Keratinocyte (primary cell): ENCODE results near the gene SORBS2. TPM values are rescaled to one million over a fixed set of nuclear protein-coding genes. Genes with fewer than 3 reads are reported as not detected.

Source experiments
- DNase-seq: peaks from one replicate; pipeline ENCODE4 v3.0.0-alpha.2; 2011; ENCODE audit warnings: low read depth, missing footprints, low spot score
- FAIRE-seq: peaks from 2 replicates; lab custom pipeline; 2011; peaks lifted over from hg19 to GRCh38; lab: Jason Lieb, UNC
- H2AFZ ChIP-seq: 2 replicates; pipeline ENCODE4 v1.6.0; 2012; ENCODE audit warnings: low read length, control low read depth, inconsistent platforms; ENCODE audit not compliant: control insufficient read depth
- H3K27ac ChIP-seq: 2 replicates; pipeline ENCODE4 v1.5.1; 2011; ENCODE audit warnings: low read length; ENCODE audit not compliant: control insufficient read depth, insufficient read depth
- H3K27me3 ChIP-seq: 3 replicates; pipeline ENCODE4 v1.6.0; 2011; ENCODE audit warnings: low read length; ENCODE audit not compliant: control insufficient read depth, insufficient read depth; ENCODE audit errors: extremely low read depth
- H3K36me3 ChIP-seq, 2 experiments: 2 replicates in 1 of 2; 3 replicates in 1 of 2; pipeline ENCODE4 v1.5.1; 2011; ENCODE audit warnings: low read length in 2 of 2, mild to moderate bottlenecking in 1 of 2; ENCODE audit not compliant: control insufficient read depth in 2 of 2, insufficient read depth in 2 of 2; ENCODE audit errors: extremely low read depth in 1 of 2
- H3K4me1 ChIP-seq: 3 replicates; pipeline ENCODE4 v1.5.1; 2011; ENCODE audit warnings: low read length; ENCODE audit not compliant: control insufficient read depth, insufficient read depth; ENCODE audit errors: extremely low read depth
- H3K4me2 ChIP-seq: 3 replicates; pipeline ENCODE4 v1.6.0; 2011; ENCODE audit warnings: low read depth, low read length; ENCODE audit not compliant: control insufficient read depth, insufficient read depth; ENCODE audit errors: extremely low read depth
- H3K4me3 ChIP-seq, 3 experiments: fragments of 200-600 bp in 1 of 3; sonication (generic) in 1 of 3; 2 replicates in 2 of 3; 3 replicates in 1 of 3; pipeline ENCODE4 v1.5.1; 2011 to 2016; ENCODE audit warnings: low read length in 3 of 3, mild to moderate bottlenecking in 3 of 3, control low read depth in 2 of 3, inconsistent platforms in 1 of 3, low read depth in 1 of 3, mixed read lengths in 1 of 3, mixed run types in 1 of 3, moderate library complexity in 1 of 3; ENCODE audit not compliant: control insufficient read depth in 2 of 3, insufficient read depth in 2 of 3; ENCODE audit errors: extremely low read depth in 1 of 3
- H3K79me2 ChIP-seq: 2 replicates; pipeline ENCODE4 v1.6.0; 2012; ENCODE audit warnings: low read length; ENCODE audit not compliant: control insufficient read depth, insufficient read depth
- H3K9ac ChIP-seq: 3 replicates; pipeline ENCODE4 v1.6.0; 2011; ENCODE audit warnings: low read length; ENCODE audit not compliant: control insufficient read depth, insufficient read depth; ENCODE audit errors: extremely low read depth
- H3K9me1 ChIP-seq: 3 replicates; pipeline ENCODE4 v1.6.0; 2011; ENCODE audit warnings: low read length; ENCODE audit not compliant: control insufficient read depth, insufficient read depth; ENCODE audit errors: extremely low read depth
- H3K9me3 ChIP-seq: 2 replicates; pipeline ENCODE4 v1.5.1; 2012; ENCODE audit warnings: low read depth, low read length; ENCODE audit not compliant: control insufficient read depth
- H4K20me1 ChIP-seq: 3 replicates; pipeline ENCODE4 v1.6.0; 2011; ENCODE audit warnings: low read length; ENCODE audit not compliant: control insufficient read depth, insufficient read depth; ENCODE audit errors: extremely low read depth
- EZH2 ChIP-seq: IDR thresholded peaks from one replicate; pipeline ENCODE4 v1.6.1; 2012; ENCODE audit warnings: inconsistent platforms, mild to moderate bottlenecking, low read length, moderate library complexity
- dilution Hi-C: fragments of 300-500 bp; cut with MboI; formaldehyde crosslinking; loops from one replicate; pipeline ENCODE4 v1.7.0; 2020; ENCODE audit warnings: low sequenced_read_pairs; ENCODE audit not compliant: extremely low pct_ligation_motif_present
- polyA plus RNA-seq, 5 experiments: library from polyadenylated mRNA; depleted of rRNA in 3 of 5; stranded (reverse) in 3 of 5; stranded (forward) in 1 of 5; unstranded in 1 of 5; fragments of >200 nt; gene quantifications; 1 replicate in 1 of 5; 2 replicates in 3 of 5; 3 replicates in 1 of 5; pipeline versions ENCODE4 v1.2.1 to v1.2.3, GENCODE V29; 2011 to 2012; ENCODE audit warnings: missing spikeins in 2 of 5, low read depth in 1 of 5, low replicate concordance in 1 of 5
- TF ChIP-seq, protein P1 (sequence below), 3 experiments: IDR thresholded peaks in 1 of 3; conservative IDR thresholded peaks in 1 of 3; optimal IDR thresholded peaks in 1 of 3; 2 replicates in 2 of 3; 3 replicates in 1 of 3; pipeline versions ENCODE3 to v1.5.1; 2011; ENCODE audit warnings: low read length in 3 of 3, mild to moderate bottlenecking in 3 of 3, moderate library complexity in 2 of 3, control low read depth in 1 of 3, inconsistent platforms in 1 of 3; ENCODE audit not compliant: insufficient read depth in 2 of 3; ENCODE audit errors: extremely low read depth in 1 of 3

SORBS2 gene
- polyA plus RNA-seq, 1 donor (not counting 4 experiments of a cell fraction or from before 2014, with no cell fraction given): 0.14 TPM

- FAIRE-seq (no peak), DNase-seq (no peak)
- H3K27ac ChIP-seq: no peak overlapping the region
- H4K20me1 ChIP-seq: no peaks in the 10 kb centered on the region
- TF ChIP-seq, protein P1, sequence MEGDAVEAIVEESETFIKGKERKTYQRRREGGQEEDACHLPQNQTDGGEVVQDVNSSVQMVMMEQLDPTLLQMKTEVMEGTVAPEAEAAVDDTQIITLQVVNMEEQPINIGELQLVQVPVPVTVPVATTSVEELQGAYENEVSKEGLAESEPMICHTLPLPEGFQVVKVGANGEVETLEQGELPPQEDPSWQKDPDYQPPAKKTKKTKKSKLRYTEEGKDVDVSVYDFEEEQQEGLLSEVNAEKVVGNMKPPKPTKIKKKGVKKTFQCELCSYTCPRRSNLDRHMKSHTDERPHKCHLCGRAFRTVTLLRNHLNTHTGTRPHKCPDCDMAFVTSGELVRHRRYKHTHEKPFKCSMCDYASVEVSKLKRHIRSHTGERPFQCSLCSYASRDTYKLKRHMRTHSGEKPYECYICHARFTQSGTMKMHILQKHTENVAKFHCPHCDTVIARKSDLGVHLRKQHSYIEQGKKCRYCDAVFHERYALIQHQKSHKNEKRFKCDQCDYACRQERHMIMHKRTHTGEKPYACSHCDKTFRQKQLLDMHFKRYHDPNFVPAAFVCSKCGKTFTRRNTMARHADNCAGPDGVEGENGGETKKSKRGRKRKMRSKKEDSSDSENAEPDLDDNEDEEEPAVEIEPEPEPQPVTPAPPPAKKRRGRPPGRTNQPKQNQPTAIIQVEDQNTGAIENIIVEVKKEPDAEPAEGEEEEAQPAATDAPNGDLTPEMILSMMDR (optimal IDR thresholded peaks at IDR 0.05 in 1 of 3, IDR thresholded peaks at IDR 0.05 in 1 of 3, conservative IDR thresholded peaks at IDR 0.05 in 1 of 3; ENCODE audit: extremely low read depth in 1 of 3, insufficient read depth in 2 of 3, low read length in 3 of 3): no peak
- no peak overlapping the region for H2AFZ ChIP-seq
- no peaks in the 10 kb centered on the region for H3K36me3 ChIP-seq
- dilution Hi-C loops: no loop called here
- no peak overlapping the region for H3K9ac ChIP-seq
- H3K4me2 ChIP-seq: no peak overlapping the region
- no peaks in the 10 kb centered on the region for H3K9me3 ChIP-seq
- H3K27me3 ChIP-seq: no peaks in the 10 kb centered on the region
- H3K9me1 ChIP-seq: no peaks in the 10 kb centered on the region
- H3K4me3 ChIP-seq: no peak overlapping the region
- H3K4me1 ChIP-seq: peaks cover 4% of the 10 kb centered on the region
- H3K79me2 ChIP-seq: no peaks in the 10 kb centered on the region
These were observed 28.4 kb downstream of the SORBS2 start for GRCh38 chr4:185783574-185783973.

GRCh38 chr4:185782523-185782922 is 29.5 kb downstream of the SORBS2 start:
- no peaks in the 10 kb centered on the region for H3K36me3 ChIP-seq
- H3K9ac ChIP-seq: no peak overlapping the region
- H3K4me3 ChIP-seq: no peak overlapping the region
- H2AFZ ChIP-seq: no peak overlapping the region
- no peak for FAIRE-seq
- no peaks in the 10 kb centered on the region for H3K9me3 ChIP-seq
- H3K79me2 ChIP-seq: no peaks in the 10 kb centered on the region
- H3K4me1 ChIP-seq: peaks cover 6% of the 10 kb centered on the region
- H3K4me2 ChIP-seq: no peak overlapping the region
- H4K20me1 ChIP-seq: no peaks in the 10 kb centered on the region
- TF ChIP-seq, protein P1 (optimal IDR thresholded peaks at IDR 0.05 in 1 of 3, IDR thresholded peaks at IDR 0.05 in 1 of 3, conservative IDR thresholded peaks at IDR 0.05 in 1 of 3; ENCODE audit: extremely low read depth in 1 of 3, insufficient read depth in 2 of 3, low read length in 3 of 3): no peak
- TF ChIP-seq EZH2: no peak
- DNase-seq: no peak
- dilution Hi-C loops: no loop called here
- H3K9me1 ChIP-seq: no peaks in the 10 kb centered on the region
- no peaks in the 10 kb centered on the region for H3K27me3 ChIP-seq
- no peak overlapping the region for H3K27ac ChIP-seq
